ENCODE measurements around the gene C1QTNF6. TPM values are rescaled to one million over a fixed set of nuclear protein-coding genes. Genes with fewer than 3 reads are reported as not detected.

The C1QTNF6 gene
- total RNA-seq, 1 experiment from 2014 or later, result 6.3 TPM

DNA sequence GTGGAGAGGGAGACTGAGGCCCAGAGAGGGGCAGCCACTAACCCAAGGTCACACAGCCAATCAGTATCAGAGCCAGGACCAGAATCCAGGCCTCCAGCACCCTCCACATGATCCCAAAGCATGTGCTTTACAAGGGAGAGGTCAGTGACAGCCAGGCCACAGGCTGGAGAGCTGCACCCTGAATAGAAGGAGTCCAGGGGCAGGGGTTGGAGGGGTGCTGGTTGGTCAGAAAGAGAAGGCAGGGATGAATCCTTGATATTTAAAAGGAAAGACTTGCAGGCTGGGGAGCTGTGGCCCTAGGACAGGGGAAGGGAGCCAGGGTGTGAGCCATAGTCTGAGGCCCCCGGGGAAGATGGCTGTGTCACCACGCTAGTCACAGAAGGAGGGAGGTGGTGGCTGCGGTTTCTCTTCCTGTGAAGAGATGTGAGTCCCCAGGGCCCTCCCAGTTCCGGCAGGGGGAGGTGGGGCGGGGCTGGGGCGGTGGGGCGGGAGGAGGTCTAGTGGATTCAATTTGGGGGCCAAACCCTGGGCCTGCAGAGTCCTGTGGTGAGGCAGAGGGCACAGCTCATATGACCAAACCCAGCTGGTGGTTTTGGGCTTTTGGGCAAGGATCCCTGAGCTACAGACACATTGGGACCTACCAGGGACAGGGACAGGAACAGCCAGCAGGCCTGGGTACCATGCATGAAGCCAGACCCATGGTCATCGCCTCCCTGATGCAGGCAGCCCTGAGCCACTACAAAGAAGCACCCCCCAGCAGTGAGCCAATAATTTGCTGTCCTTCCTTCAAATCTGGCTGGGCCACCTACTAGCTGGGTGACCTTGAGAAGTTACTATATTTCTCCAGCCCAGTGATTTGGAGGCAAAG is 42.0 kb upstream of the C1QTNF6 start:
- Histone ChIP-seq H3K27ac (ENCODE audit: low read depth, low read length, poor library complexity, severe bottlenecking) (peak overlapping the region; percentile 40), H3K36me3 (ENCODE audit: insufficient read depth, low read length, poor library complexity, severe bottlenecking) (no peaks in the 10 kb centered on the region), H3K9me3 (ENCODE audit: low read depth, low read length, poor library complexity, severe bottlenecking) (no peaks in the 10 kb centered on the region), H3K4me1 (ENCODE audit: insufficient read depth, low read length, poor library complexity, severe bottlenecking) (peaks cover 15% of the 10 kb centered on the region), H3K4me3 (ENCODE audit: low read depth, low read length, poor library complexity, severe bottlenecking) (no peak overlapping the region), H3K27me3 (replicated peaks; ENCODE audit: insufficient read depth, low read depth, low read length, poor library complexity) (no peaks in the 10 kb centered on the region)
- DNase-seq (ENCODE audit: low spot score), result peak; percentile 72
- intact Hi-C loops (cut with micrococcal nuclease; ENCODE audit: unreplicated experiment), result no loop called here
- no peak for TF ChIP-seq EZH2 (IDR thresholded peaks at IDR 0.05; ENCODE audit: borderline replicate concordance, low read depth, low read length, poor library complexity, severe bottlenecking)
- TF ChIP-seq, protein P1, sequence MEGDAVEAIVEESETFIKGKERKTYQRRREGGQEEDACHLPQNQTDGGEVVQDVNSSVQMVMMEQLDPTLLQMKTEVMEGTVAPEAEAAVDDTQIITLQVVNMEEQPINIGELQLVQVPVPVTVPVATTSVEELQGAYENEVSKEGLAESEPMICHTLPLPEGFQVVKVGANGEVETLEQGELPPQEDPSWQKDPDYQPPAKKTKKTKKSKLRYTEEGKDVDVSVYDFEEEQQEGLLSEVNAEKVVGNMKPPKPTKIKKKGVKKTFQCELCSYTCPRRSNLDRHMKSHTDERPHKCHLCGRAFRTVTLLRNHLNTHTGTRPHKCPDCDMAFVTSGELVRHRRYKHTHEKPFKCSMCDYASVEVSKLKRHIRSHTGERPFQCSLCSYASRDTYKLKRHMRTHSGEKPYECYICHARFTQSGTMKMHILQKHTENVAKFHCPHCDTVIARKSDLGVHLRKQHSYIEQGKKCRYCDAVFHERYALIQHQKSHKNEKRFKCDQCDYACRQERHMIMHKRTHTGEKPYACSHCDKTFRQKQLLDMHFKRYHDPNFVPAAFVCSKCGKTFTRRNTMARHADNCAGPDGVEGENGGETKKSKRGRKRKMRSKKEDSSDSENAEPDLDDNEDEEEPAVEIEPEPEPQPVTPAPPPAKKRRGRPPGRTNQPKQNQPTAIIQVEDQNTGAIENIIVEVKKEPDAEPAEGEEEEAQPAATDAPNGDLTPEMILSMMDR (conservative IDR thresholded peaks at IDR 0.05; ENCODE audit: low read depth, low read length), result no peak
- POLR2A ChIA-PET (ENCODE audit: low non-redundant PET), result no interaction called here
- BruUV-seq (replicated peaks), result no TSS peak
- CTCF ChIA-PET, result no interaction called here

DNA sequence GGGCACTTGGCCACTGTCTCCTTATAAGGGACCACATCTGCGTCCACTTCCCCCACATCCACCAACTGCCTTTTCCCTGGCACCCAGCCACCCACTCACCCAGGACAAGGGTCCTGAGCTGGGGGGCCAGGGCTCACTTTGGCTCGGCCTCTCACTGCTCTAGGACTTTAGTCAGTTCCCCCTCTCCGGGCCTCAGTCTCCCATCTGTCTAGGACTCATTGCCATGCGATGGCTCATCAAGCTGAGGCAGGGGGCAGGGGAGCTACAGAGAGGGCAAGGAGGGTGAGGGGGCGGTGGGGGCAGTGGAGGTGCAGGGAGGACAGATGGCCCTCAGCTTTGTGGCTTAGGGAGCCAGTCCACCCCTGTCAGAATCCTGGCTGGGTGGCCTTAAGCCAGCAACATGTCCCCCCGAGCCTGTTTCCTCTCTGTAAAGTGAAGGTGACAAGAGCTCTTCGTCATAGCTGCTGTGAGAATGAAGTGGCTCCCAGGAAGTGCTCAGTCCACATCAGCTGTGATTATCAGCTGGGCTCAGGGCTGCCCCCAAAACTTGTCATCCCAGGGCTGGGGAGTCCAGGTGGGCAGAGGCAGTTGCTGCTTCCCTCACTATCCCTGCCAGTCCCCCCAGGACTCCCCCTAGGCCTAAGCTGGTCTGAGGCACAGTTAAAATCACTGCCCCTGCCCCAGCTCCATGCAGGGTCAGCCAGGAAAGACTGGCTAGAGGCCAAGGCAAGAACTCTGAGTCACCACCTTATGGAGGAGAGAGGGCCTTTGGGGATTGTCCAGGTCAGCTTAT is 41.2 kb upstream of the C1QTNF6 start:
- Histone ChIP-seq H3K4me1 (ENCODE audit: insufficient read depth, low read length, poor library complexity, severe bottlenecking) (peaks cover 15% of the 10 kb centered on the region), H3K36me3 (ENCODE audit: insufficient read depth, low read length, poor library complexity, severe bottlenecking) (no peaks in the 10 kb centered on the region), H3K9me3 (ENCODE audit: low read depth, low read length, poor library complexity, severe bottlenecking) (no peaks in the 10 kb centered on the region), H3K27ac (ENCODE audit: low read depth, low read length, poor library complexity, severe bottlenecking) (peak overlapping the region; percentile 40), H3K27me3 (replicated peaks; ENCODE audit: insufficient read depth, low read depth, low read length, poor library complexity) (no peaks in the 10 kb centered on the region), H3K4me3 (ENCODE audit: low read depth, low read length, poor library complexity, severe bottlenecking) (no peak overlapping the region)
- POLR2A ChIA-PET (ENCODE audit: low non-redundant PET), result no interaction called here
- TF ChIP-seq EZH2 (IDR thresholded peaks at IDR 0.05; ENCODE audit: borderline replicate concordance, low read depth, low read length, poor library complexity, severe bottlenecking), result no peak
- intact Hi-C loops (cut with micrococcal nuclease; ENCODE audit: unreplicated experiment), result no loop called here
- no peak for DNase-seq (ENCODE audit: low spot score)
- BruUV-seq (replicated peaks), result no TSS peak
- CTCF ChIA-PET, result interaction anchor here (0.6 kb wide), 1 partner anchor 27 kb away, joined by 8 read pairs; no protein-coding TSS in a partner anchor

DNA sequence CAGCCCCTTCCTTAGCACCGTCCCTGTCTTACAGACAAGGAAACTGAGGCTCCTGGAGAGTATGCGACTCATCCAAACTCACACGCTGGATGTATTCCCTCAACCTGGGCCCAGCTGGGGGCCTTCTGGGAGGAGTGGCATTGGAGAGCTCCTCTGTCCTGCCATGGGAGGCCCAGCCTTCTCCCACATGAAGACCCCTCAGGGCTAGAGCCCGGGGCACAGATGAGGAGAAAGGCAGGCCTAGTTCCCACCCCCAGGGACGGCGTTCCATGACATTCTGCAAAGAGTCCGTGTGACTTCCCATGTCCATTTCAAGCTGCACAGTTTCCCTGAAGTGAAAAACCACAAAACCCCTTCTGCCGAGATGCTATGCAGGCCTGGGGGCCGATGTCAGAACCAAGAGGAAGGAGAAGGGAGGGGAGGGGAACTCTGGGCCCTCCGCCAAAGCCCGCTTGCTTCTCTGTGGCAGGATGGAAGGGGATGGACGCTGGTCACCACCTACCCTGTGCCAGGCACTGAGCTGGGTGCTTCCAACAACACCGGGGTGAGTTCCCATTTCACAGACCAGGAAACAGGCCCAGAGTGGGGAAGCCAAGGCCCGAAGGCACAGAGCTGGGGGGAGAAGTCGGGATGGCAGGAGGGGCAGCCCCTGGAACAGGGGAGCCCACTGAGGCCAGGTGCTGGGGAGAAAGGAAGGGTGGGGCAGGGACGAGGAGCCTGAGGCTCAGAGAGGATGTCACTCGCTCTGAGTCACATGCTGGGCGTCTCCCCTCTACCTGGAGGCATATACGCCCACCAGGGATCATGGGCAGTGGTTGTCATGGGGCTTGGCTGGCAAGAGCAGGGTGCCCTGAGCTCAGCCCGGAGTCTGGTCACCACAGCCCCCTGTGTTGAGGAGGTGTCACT is 40.3 kb upstream of the C1QTNF6 start:
- intact Hi-C loops (cut with micrococcal nuclease; ENCODE audit: unreplicated experiment), result no loop called here
- DNase-seq (ENCODE audit: low spot score), result no peak
- Histone ChIP-seq H3K36me3 (ENCODE audit: insufficient read depth, low read length, poor library complexity, severe bottlenecking) (no peaks in the 10 kb centered on the region), H3K27ac (ENCODE audit: low read depth, low read length, poor library complexity, severe bottlenecking) (no peak overlapping the region), H3K9me3 (ENCODE audit: low read depth, low read length, poor library complexity, severe bottlenecking) (no peaks in the 10 kb centered on the region), H3K4me3 (ENCODE audit: low read depth, low read length, poor library complexity, severe bottlenecking) (no peak overlapping the region), H3K4me1 (ENCODE audit: insufficient read depth, low read length, poor library complexity, severe bottlenecking) (peaks cover 15% of the 10 kb centered on the region), H3K27me3 (replicated peaks; ENCODE audit: insufficient read depth, low read depth, low read length, poor library complexity) (no peaks in the 10 kb centered on the region)
- BruUV-seq (replicated peaks), result no TSS peak
- ChIA-PET CTCF (interaction anchor here (0.6 kb wide), 1 partner anchor 28 kb away, joined by 8 read pairs; no protein-coding TSS in a partner anchor), POLR2A (ENCODE audit: low non-redundant PET) (no interaction called here)
- TF ChIP-seq EZH2 (IDR thresholded peaks at IDR 0.05; ENCODE audit: borderline replicate concordance, low read depth, low read length, poor library complexity, severe bottlenecking), result no peak

Data from A673 (cell line).